ENCODE data around the gene CXADR.

CXADR gene

DNA sequence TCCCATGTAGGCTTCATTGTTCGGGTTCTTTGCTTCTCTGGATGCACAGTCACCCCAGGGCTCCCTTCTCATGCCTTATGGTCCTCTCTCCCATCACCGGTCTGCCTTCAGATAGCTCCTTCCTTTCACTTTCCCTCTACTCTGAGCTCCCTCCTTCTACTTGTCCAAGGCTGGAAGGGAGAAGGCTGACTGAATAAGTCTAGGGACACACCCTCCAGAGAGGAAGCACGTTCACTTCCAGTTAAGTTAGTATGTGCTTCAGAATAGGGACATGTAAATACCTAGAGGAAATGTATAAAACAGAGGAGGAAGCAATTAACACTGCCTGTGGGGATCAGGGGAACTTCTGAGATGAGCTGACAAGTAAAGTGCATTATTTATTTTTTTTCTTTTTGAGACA, 23.5 kb downstream of the CXADR start:
- no peak for DNase-seq
- no peak overlapping the region for H3K9ac ChIP-seq (ENCODE audit: low read depth, low read length)
- no peak overlapping the region for H2AFZ ChIP-seq (ENCODE audit: low read depth, low read length)
- no peak for TF ChIP-seq EZH2 (IDR thresholded peaks at IDR 0.05; ENCODE audit: borderline replicate concordance, low read depth, low read length, severe bottlenecking)
- TF ChIP-seq, protein P1, sequence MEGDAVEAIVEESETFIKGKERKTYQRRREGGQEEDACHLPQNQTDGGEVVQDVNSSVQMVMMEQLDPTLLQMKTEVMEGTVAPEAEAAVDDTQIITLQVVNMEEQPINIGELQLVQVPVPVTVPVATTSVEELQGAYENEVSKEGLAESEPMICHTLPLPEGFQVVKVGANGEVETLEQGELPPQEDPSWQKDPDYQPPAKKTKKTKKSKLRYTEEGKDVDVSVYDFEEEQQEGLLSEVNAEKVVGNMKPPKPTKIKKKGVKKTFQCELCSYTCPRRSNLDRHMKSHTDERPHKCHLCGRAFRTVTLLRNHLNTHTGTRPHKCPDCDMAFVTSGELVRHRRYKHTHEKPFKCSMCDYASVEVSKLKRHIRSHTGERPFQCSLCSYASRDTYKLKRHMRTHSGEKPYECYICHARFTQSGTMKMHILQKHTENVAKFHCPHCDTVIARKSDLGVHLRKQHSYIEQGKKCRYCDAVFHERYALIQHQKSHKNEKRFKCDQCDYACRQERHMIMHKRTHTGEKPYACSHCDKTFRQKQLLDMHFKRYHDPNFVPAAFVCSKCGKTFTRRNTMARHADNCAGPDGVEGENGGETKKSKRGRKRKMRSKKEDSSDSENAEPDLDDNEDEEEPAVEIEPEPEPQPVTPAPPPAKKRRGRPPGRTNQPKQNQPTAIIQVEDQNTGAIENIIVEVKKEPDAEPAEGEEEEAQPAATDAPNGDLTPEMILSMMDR (IDR thresholded peaks at IDR 0.05; ENCODE audit: borderline replicate concordance, extremely low read depth, low read length, poor library complexity, severe bottlenecking), result no peak
- H3K27ac ChIP-seq (ENCODE audit: low read length), result no peak overlapping the region
- H3K9me3 ChIP-seq (ENCODE audit: insufficient read depth, low read length, severe bottlenecking), result no peaks in the 10 kb centered on the region
- H3K27me3 ChIP-seq (ENCODE audit: insufficient read depth, low read length, poor library complexity), result no peaks in the 10 kb centered on the region
- H3K36me3 ChIP-seq (ENCODE audit: insufficient read depth, low read length), result no peaks in the 10 kb centered on the region
- H3K79me2 ChIP-seq (ENCODE audit: insufficient read depth, low read length), result no peaks in the 10 kb centered on the region
- ATAC-seq (ENCODE audit: insufficient read depth, low read depth), result no peak
- H3K4me2 ChIP-seq (ENCODE audit: insufficient read depth, low read length), result no peak overlapping the region
- H3K4me1 ChIP-seq (ENCODE audit: insufficient read depth, low read length), result no peaks in the 10 kb centered on the region
- no peak overlapping the region for H3K4me3 ChIP-seq (ENCODE audit: low read depth in 1 of 2, low read length in 2 of 2)
- H4K20me1 ChIP-seq (ENCODE audit: insufficient read depth, low read length), result no peaks in the 10 kb centered on the region

GRCh38 chr21:17537299-17537698, 24.5 kb downstream of the CXADR start:
- no peak overlapping the region for H3K9ac ChIP-seq (ENCODE audit: low read depth, low read length)
- no peak overlapping the region for H3K4me3 ChIP-seq (ENCODE audit: low read depth in 1 of 2, low read length in 2 of 2)
- H3K36me3 ChIP-seq (ENCODE audit: insufficient read depth, low read length), result no peaks in the 10 kb centered on the region
- H3K27me3 ChIP-seq (ENCODE audit: insufficient read depth, low read length, poor library complexity), result no peaks in the 10 kb centered on the region
- no peak for ATAC-seq (ENCODE audit: insufficient read depth, low read depth)
- H3K79me2 ChIP-seq (ENCODE audit: insufficient read depth, low read length), result no peaks in the 10 kb centered on the region
- no peak overlapping the region for H2AFZ ChIP-seq (ENCODE audit: low read depth, low read length)
- no peak overlapping the region for H3K27ac ChIP-seq (ENCODE audit: low read length)
- no peak overlapping the region for H3K4me2 ChIP-seq (ENCODE audit: insufficient read depth, low read length)
- H4K20me1 ChIP-seq (ENCODE audit: insufficient read depth, low read length), result no peaks in the 10 kb centered on the region
- H3K9me3 ChIP-seq (ENCODE audit: insufficient read depth, low read length, severe bottlenecking), result no peaks in the 10 kb centered on the region
- no peaks in the 10 kb centered on the region for H3K4me1 ChIP-seq (ENCODE audit: insufficient read depth, low read length)
- TF ChIP-seq EZH2 (IDR thresholded peaks at IDR 0.05; ENCODE audit: borderline replicate concordance, low read depth, low read length, severe bottlenecking), result no peak
- TF ChIP-seq, protein P1 (IDR thresholded peaks at IDR 0.05; ENCODE audit: borderline replicate concordance, extremely low read depth, low read length, poor library complexity, severe bottlenecking), result no peak
- no peak for DNase-seq

DNA sequence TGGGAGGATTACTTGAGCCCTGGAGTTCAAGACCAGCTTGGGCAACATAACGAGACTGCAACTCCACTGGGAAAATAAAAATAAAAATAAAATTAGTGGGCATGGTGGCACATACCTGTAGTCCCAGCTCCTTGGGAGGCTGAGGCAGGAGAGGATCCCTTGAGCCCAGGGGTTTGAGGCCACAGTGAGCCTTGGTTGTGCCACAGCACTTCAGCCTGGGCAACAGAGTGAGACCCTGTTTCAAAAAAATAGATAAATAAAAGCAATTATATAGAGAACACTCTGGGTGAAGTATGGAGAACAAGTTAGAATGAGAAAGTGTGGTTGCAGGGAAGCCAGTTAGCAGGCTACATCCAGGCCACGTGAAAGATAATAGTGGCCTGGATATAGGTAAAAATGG, 25.7 kb downstream of the CXADR start:
- no peak overlapping the region for H3K9ac ChIP-seq (ENCODE audit: low read depth, low read length)
- no peak overlapping the region for H3K4me2 ChIP-seq (ENCODE audit: insufficient read depth, low read length)
- no peaks in the 10 kb centered on the region for H3K4me1 ChIP-seq (ENCODE audit: insufficient read depth, low read length)
- no peak overlapping the region for H2AFZ ChIP-seq (ENCODE audit: low read depth, low read length)
- DNase-seq (no peak), ATAC-seq (ENCODE audit: insufficient read depth, low read depth) (no peak)
- H3K4me3 ChIP-seq (ENCODE audit: low read depth in 1 of 2, low read length in 2 of 2), result no peak overlapping the region
- no peaks in the 10 kb centered on the region for H3K9me3 ChIP-seq (ENCODE audit: insufficient read depth, low read length, severe bottlenecking)
- no peaks in the 10 kb centered on the region for H3K79me2 ChIP-seq (ENCODE audit: insufficient read depth, low read length)
- no peak for TF ChIP-seq EZH2 (IDR thresholded peaks at IDR 0.05; ENCODE audit: borderline replicate concordance, low read depth, low read length, severe bottlenecking)
- TF ChIP-seq, protein P1 (IDR thresholded peaks at IDR 0.05; ENCODE audit: borderline replicate concordance, extremely low read depth, low read length, poor library complexity, severe bottlenecking), result no peak
- H4K20me1 ChIP-seq (ENCODE audit: insufficient read depth, low read length), result no peaks in the 10 kb centered on the region
- H3K27me3 ChIP-seq (ENCODE audit: insufficient read depth, low read length, poor library complexity), result no peaks in the 10 kb centered on the region
- H3K27ac ChIP-seq (ENCODE audit: low read length), result no peak overlapping the region
- H3K36me3 ChIP-seq (ENCODE audit: insufficient read depth, low read length), result no peaks in the 10 kb centered on the region

- Histone ChIP-seq H2AFZ (ENCODE audit: low read depth, low read length) (no peak overlapping the region), H3K36me3 (ENCODE audit: insufficient read depth, low read length) (no peaks in the 10 kb centered on the region), H3K4me2 (ENCODE audit: insufficient read depth, low read length) (no peak overlapping the region), H3K27me3 (ENCODE audit: insufficient read depth, low read length, poor library complexity) (no peaks in the 10 kb centered on the region), H4K20me1 (ENCODE audit: insufficient read depth, low read length) (no peaks in the 10 kb centered on the region), H3K4me3 (ENCODE audit: low read depth in 1 of 2, low read length in 2 of 2) (no peak overlapping the region), H3K9me3 (ENCODE audit: insufficient read depth, low read length, severe bottlenecking) (no peaks in the 10 kb centered on the region), H3K4me1 (ENCODE audit: insufficient read depth, low read length) (no peaks in the 10 kb centered on the region), H3K79me2 (ENCODE audit: insufficient read depth, low read length) (no peaks in the 10 kb centered on the region), H3K9ac (ENCODE audit: low read depth, low read length) (no peak overlapping the region), H3K27ac (ENCODE audit: low read length) (no peak overlapping the region)
- no peak for DNase-seq
- no peak for TF ChIP-seq EZH2 (IDR thresholded peaks at IDR 0.05; ENCODE audit: borderline replicate concordance, low read depth, low read length, severe bottlenecking)
- TF ChIP-seq, protein P1 (IDR thresholded peaks at IDR 0.05; ENCODE audit: borderline replicate concordance, extremely low read depth, low read length, poor library complexity, severe bottlenecking), result no peak
- ATAC-seq (ENCODE audit: insufficient read depth, low read depth), result no peak
These were observed 26.5 kb downstream of the CXADR start for GRCh38 chr21:17539323-17539722.
